ENCODE results near the gene COPA. TPM values are rescaled to one million over a fixed set of nuclear protein-coding genes. Genes with fewer than 3 reads are reported as not detected.

The COPA gene
- total RNA-seq, 1 donor from 2014 or later, result 180 TPM

DNA sequence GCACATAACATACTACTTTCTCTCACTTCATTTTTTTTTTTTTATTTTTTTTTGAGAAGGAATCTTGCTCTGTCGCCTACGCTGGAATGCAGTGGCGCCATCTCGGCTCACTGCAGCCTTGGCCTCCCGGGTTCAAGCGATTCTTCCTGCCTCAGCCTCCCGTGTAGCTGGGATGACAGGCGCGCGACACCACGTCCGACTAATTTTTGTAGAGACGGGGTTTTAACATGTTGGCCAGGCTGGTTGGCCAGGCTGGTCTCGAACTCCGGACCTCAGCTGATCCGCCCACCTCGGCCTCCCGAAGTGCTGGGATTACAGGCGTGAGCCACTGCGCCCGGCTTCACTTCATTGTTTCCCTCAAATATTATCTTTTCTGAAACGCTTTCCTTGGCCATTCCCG lies 57.5 kb downstream of the COPA start:
- Mint-ChIP-seq H3K4me1 (peaks cover 21% of the 10 kb centered on the region), H3K9me3 (no peaks in the 10 kb centered on the region), H3K27me3 (ENCODE audit: low read depth) (no peaks in the 10 kb centered on the region), H3K4me3 (peak overlapping the region; percentile 97), H3K36me3 (peaks cover 25% of the 10 kb centered on the region), H3K27ac (peak overlapping the region; percentile 2)
- no peak for TF ChIP-seq CTCF (IDR thresholded peaks at IDR 0.05; ENCODE audit: unreplicated experiment)
- DNase-seq (ENCODE audit: low spot score in 2 of 2, unreplicated experiment in 2 of 2), result no peak

DNA sequence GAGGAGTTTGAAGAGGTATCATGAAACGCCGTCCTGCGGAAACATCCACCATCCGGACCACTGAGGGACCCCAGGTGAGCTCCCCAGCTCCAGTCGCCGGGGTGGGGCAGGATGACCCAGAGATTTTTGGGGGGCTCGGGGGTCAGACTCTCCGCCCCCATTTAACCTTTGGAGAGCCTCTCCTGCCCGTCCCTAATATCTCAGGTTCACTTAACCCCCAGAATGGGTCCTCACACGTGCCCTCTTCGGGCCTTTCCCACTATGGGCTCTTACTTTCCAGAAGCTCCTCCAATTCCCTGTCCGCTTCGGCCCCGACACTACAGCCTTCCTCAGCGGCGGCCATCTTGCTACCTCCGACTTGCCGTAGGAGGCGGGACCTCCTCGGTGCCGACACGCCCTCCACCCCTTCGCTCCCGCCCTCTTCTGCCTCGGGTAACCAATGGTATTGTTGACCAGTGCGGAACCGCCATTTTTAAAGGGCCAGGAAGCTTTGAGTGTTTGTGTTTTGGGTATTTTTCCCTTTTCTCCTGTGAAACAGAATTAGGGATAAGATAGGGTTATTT lies 58.2 kb downstream of the COPA start, which contains the start of gene PEX19:
PEX19 (minus strand) TSS at position 352 of the 563 bp plus-strand sequence; CDS start at position 343, 9 bp downstream.
- H3K4me3 Mint-ChIP-seq, result peak within 1 kb of the TSS; percentile 97
- H3K36me3 Mint-ChIP-seq, result peaks cover 25% of the 10 kb centered on the region
- DNase-seq (ENCODE audit: low spot score in 2 of 2, unreplicated experiment in 2 of 2), result peak; percentile 88 to 95
- H3K4me1 Mint-ChIP-seq, result peaks cover 21% of the 10 kb centered on the region
- no peaks in the 10 kb centered on the region for H3K27me3 Mint-ChIP-seq (ENCODE audit: low read depth)
- H3K27ac Mint-ChIP-seq, result peak within 1 kb of the TSS; percentile 91
- no peak for TF ChIP-seq CTCF (IDR thresholded peaks at IDR 0.05; ENCODE audit: unreplicated experiment)
- no peaks in the 10 kb centered on the region for H3K9me3 Mint-ChIP-seq

- TF ChIP-seq CTCF (IDR thresholded peaks at IDR 0.05; ENCODE audit: unreplicated experiment), result no peak
- H3K27me3 Mint-ChIP-seq (ENCODE audit: low read depth), result no peaks in the 10 kb centered on the region
- peak overlapping the region; percentile 97 for H3K4me3 Mint-ChIP-seq
- peak overlapping the region; percentile 91 for H3K27ac Mint-ChIP-seq
- H3K4me1 Mint-ChIP-seq, result peaks cover 21% of the 10 kb centered on the region
- no peaks in the 10 kb centered on the region for H3K9me3 Mint-ChIP-seq
- H3K36me3 Mint-ChIP-seq, result peaks cover 24% of the 10 kb centered on the region
- peak in 1 of 2 experiments; percentile 43 for DNase-seq (ENCODE audit: low spot score in 2 of 2, unreplicated experiment in 2 of 2)
Measured at GRCh38 chr1:160284220-160284781, 58.7 kb downstream of the COPA start.

GRCh38 chr1:160282807-160283206 lies 60.2 kb downstream of the COPA start:
- no peak for DNase-seq (ENCODE audit: low spot score in 2 of 2, unreplicated experiment in 2 of 2)
- no peaks in the 10 kb centered on the region for H3K9me3 Mint-ChIP-seq
- no peak overlapping the region for H3K4me3 Mint-ChIP-seq
- H3K36me3 Mint-ChIP-seq, result peaks cover 27% of the 10 kb centered on the region
- H3K27ac Mint-ChIP-seq, result no peak overlapping the region
- TF ChIP-seq CTCF (IDR thresholded peaks at IDR 0.05; ENCODE audit: unreplicated experiment), result no peak
- peaks cover 21% of the 10 kb centered on the region for H3K4me1 Mint-ChIP-seq
- H3K27me3 Mint-ChIP-seq (ENCODE audit: low read depth), result no peaks in the 10 kb centered on the region

DNA sequence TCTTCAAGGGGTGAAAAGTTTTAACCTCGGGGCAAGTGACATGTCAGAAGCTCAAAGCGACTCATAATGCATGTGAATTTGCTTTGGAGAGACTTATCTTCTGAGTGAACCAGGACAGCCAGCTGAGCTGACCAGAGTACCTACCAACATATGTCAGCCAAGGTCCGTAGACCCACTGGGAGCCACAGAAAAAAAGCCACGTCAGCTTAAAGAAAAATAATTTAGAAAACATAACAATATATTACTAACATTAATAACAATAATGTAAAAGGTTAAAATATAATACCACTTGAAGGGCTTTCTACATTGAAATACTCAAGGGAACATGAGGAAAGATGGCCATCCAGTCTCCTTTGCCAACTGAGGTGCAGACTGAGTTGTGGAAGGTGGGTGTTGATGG lies 65.1 kb downstream of the COPA start:
- H3K4me1 Mint-ChIP-seq, result no peaks in the 10 kb centered on the region
- no peaks in the 10 kb centered on the region for H3K27me3 Mint-ChIP-seq (ENCODE audit: low read depth)
- peaks cover 27% of the 10 kb centered on the region for H3K36me3 Mint-ChIP-seq
- no peak for TF ChIP-seq CTCF (IDR thresholded peaks at IDR 0.05; ENCODE audit: unreplicated experiment)
- H3K4me3 Mint-ChIP-seq, result no peak overlapping the region
- H3K9me3 Mint-ChIP-seq, result no peaks in the 10 kb centered on the region
- DNase-seq (ENCODE audit: low spot score in 2 of 2, unreplicated experiment in 2 of 2), result no peak
- no peak overlapping the region for H3K27ac Mint-ChIP-seq

All from mesothelial cell of epicardium (in vitro differentiated cells).